ENCODE data around the gene SORBS2. TPM values are rescaled to one million over a fixed set of nuclear protein-coding genes. Genes with fewer than 3 reads are reported as not detected.
"Not testable (repeated sequence)": the region's sequence is repeated elsewhere in the genome, so short reads cannot be mapped to it uniquely, and the experiment has no call there.

The SORBS2 gene, protein sequence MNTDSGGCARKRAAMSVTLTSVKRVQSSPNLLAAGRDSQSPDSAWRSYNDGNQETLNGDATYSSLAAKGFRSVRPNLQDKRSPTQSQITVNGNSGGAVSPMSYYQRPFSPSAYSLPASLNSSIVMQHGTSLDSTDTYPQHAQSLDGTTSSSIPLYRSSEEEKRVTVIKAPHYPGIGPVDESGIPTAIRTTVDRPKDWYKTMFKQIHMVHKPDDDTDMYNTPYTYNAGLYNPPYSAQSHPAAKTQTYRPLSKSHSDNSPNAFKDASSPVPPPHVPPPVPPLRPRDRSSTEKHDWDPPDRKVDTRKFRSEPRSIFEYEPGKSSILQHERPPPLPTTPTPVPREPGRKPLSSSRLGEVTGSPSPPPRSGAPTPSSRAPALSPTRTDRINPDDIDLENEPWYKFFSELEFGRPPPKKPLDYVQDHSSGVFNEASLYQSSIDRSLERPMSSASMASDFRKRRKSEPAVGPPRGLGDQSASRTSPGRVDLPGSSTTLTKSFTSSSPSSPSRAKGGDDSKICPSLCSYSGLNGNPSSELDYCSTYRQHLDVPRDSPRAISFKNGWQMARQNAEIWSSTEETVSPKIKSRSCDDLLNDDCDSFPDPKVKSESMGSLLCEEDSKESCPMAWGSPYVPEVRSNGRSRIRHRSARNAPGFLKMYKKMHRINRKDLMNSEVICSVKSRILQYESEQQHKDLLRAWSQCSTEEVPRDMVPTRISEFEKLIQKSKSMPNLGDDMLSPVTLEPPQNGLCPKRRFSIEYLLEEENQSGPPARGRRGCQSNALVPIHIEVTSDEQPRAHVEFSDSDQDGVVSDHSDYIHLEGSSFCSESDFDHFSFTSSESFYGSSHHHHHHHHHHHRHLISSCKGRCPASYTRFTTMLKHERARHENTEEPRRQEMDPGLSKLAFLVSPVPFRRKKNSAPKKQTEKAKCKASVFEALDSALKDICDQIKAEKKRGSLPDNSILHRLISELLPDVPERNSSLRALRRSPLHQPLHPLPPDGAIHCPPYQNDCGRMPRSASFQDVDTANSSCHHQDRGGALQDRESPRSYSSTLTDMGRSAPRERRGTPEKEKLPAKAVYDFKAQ (N-terminal part only)
- 1,779 TPM for total RNA-seq
- long read RNA-seq, full-length matches to known transcripts, result 644 of 1,742 reads
- long read RNA-seq, partial matches to known transcripts, result 417 of 1,742 reads
- long read RNA-seq, other reads (novel, unspliced or antisense), result 681 of 1,742 reads

DNA sequence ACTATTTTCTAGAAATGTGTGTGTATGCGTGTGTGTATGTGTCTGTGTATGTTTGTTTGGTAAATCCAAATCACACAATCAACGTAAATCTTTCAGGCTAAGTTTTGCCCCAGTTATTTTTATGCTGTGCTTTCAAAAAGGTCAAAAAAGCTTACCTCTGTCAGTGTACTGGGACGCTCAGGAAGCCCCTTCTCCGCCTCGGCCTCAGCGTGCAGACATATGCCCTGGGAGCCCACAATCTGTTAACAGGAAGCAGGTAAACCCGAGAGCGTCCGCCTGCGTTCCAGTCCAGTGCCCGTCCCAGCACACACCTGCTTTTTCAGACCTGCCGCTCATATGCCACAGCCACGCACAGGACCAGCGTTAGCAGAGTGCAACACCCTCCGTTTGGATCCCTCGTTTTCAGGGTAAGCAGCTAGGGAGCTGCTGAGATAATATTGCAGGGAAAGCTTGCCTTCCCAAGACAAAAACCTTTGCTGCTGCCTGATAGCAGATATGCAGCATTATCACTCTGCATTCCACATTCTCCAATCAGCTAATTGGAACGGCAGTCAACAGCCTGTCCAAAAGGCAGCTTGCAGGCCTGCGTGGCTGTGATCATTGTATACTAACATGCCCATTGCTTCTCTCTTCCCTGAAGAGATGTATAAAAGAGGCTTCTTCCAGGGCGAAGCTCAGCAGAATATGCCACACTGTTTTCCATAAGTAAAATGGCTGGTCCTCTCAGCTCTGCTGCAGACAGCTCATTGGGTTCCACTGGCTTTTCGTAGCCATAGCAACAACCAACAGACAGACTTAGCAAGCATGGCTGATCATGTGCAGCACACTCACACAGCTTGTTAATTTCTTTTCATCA lies at the start of gene SORBS2:
TSS of gene SORBS2 (minus strand) at position 686 of the 856 bp plus-strand sequence. CDS start 121,623 bp downstream, outside the sequence.
- intact Hi-C loops (cut with DNase I), result no loop called here
- DNase-seq (ENCODE audit: low spot score), result no peak

DNA sequence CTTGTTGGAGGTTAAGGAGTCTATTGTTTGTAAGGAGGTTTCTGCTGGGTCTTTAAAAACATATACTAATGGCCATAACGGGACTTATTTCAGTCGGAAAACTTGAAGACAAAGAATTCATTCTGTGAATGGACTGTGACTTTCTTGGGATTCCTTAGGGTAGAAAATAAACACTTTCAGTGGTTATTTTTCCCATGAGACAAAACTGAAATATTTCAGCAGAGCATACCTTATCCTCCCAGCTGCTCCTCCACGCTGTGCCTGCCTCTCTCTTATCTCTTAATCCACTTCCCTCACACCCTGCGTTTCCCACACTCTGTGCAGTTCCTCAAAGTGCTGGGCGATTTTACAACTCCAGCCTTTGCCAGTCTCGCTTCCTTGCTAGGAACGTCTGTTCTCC lies 47.1 kb upstream of the SORBS2 start:
- DNase-seq (ENCODE audit: low spot score), result no peak
- intact Hi-C loops (cut with DNase I), result no loop called here

DNA sequence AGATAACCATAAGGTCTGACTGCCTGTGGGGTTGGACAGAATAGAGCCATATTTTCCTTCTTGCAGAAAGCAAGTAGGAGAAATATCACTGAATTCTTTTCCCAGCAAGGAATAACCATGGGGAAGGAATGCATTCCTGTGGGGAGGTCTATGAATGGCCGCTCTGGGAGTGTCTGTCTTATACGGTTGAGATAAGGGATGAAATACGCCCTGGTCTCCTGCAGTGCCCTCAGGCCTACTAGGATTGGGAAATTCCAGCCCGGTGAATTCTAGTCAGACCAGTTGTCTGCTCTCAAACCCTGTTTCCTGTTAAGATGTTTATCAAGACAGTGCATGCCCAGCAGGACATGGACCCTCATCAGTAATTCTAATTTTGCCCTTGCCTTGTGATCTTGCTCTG lies 45.6 kb upstream of the SORBS2 start:
- intact Hi-C loops (cut with DNase I); DNase-seq (ENCODE audit: low spot score): not testable (repeated sequence)

DNA sequence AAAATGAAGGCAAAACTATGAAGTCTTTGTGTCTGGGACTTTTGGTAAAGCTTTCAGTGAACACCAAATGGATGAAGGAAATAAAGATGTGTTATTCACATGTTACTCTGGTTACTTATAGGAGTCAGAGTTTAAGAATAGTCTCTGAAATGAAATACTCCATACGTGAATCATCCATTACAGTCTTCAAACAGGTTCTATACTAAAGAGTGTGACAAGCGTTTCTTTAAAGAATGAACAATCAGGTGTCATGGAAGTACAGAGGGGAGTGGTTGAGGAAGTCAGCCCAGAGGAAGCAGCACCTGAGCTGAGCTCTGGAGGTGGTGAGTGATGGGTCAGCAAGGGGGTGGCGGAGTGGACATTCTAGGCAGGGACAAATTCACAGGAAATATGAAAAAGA lies 41.8 kb upstream of the SORBS2 start:
- intact Hi-C loops (cut with DNase I), result no loop called here
- DNase-seq (ENCODE audit: low spot score), result no peak

DNA sequence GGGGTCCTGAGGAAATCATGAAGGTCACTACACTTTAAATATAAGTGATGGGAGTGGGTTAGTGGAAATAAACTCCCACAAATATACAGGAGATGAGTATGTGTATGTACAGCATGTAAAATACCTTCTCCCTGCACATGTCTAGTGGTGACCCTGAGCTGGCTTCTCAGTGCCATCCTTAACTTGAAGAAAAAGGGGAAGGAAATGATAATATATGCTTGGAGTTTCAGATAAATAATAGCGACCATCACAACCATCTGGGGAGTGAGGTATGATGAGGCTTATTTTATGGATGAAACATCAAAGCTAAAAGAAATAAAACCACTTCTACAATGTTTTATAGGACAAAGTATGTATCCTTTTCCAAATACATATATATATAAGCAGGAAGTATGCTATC lies 41.0 kb upstream of the SORBS2 start:
- intact Hi-C loops (cut with DNase I), result no loop called here
- DNase-seq (ENCODE audit: low spot score), result no peak

DNA sequence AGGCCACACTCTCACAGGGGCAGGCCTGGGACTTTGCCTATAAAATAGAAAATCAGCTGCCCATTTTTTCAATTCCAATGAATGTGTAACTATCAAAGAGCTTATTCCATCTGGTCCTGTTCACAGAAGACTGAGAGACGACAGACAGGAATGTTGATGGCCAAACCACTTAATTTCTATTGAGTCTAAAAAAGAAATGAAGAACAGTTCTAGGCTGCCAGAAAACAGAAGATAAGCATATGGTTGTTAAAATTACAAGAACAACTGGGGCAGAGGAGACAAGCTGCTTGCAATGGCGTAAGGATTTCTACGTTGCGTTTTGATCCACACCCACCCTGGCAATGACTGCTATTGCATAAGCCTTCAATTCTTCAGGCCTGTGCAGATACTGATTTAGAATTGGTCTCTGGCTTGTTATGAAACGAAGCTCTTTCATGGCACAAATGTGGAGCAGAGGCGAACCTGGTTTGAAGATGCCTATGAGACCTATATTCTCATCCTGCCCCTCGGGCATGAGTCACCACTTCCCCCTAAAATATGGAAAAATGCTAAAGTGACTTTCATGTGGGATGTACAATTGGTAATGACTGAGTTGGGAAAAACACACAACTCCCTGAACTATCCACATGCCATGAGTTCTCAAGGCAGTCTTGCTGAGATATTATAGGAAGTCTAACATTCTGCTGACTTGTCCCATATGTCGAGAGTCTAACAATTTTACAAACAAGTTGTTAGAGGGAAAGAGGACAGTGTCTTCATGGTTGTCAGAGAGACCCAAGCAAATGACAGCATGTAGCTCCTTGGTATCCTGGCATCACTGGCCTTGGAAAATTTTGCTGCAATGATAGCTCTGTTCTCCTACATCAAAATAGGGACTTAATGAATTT lies 37.9 kb upstream of the SORBS2 start:
- DNase-seq (ENCODE audit: low spot score), result no peak
- intact Hi-C loops (cut with DNase I), result no loop called here

DNA sequence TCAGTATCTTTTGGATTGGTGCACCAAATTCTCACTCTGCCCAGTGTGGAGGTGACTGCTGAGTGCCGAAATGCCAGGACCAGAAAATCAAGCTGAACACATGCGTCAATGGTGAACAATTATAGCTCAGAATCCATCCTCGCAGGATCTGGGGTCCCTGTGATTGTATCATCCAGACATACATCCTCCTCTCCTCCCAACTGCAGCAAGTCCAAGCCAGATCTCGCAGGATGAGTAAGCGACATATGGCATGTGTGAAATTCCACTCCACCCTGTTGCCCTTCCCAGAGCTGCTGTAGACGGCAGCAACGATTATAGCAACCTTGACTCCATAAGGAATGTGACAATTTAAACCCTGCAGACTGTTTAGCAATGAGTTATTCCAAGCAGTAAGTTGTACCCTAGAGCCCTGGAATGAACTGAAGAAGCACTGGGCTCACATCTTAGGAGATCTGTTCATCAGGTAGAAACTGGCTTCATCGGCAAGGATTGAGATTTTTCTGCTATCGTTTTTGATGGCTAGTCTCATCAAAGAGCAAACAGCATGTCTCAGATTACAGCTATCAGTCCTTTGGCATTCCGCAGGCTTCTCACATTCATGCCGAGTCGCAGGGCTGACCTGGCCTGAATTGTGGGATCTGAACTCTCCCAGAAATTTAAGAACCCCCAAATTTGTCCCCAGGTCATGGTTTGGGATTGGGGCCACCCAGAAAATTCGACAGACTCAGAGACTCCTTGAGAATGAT lies 35.5 kb upstream of the SORBS2 start:
- no peak for DNase-seq (ENCODE audit: low spot score)
- intact Hi-C loops (cut with DNase I), result loop anchor here (1.0 kb wide), 1 partner anchor 16 kb away; no protein-coding TSS in a partner anchor

DNA sequence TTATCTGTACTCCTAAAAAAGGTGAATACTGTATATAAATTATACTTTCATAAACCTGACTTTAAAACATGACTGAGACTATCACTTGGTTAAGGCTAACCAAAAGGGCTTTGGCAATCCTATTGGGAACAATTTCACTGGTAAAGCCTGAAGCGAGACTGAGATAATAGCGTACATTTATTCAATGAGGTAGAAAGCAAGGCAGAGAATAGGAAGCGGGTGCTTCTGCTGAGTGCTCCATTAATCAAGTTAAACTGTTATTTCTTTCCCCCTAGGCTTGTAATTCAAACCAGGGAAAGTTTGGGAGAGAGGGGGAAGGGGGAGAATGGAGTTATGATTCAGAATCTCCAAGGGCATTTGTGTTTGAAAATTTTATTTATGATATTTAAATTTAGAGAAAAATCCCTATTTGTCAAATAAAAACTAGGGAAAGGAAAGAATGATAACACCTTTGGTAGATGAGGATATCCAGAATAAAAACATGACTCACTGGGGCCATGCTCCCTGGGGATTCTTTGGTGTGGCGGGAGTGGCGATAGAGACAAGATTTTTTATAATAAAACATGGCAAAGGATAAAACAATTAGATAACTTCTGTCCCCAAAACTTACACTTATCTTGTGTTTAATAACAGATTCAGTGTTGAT lies 34.6 kb upstream of the SORBS2 start:
- DNase-seq (ENCODE audit: low spot score), result no peak
- intact Hi-C loops (cut with DNase I), result no loop called here

DNA sequence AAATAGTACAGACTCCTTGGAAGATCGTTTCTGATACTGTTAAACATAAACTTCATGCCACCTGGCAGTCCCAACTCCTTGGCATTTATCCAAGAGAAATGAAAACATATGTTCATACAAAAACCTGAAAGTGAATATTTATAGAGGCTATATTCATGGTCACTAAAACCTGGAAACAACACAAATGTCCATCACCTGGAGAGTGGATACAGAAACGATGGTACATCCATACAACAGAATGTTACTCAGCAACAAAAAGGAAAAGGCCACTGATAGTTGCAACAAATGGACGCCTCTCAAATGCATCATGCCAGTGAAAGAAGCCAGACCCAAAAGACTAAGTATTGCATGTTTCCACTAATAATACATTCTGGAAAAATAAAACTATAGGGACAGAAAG lies 34.0 kb upstream of the SORBS2 start:
- intact Hi-C loops (cut with DNase I), result no loop called here
- DNase-seq (ENCODE audit: low spot score), result no peak

DNA sequence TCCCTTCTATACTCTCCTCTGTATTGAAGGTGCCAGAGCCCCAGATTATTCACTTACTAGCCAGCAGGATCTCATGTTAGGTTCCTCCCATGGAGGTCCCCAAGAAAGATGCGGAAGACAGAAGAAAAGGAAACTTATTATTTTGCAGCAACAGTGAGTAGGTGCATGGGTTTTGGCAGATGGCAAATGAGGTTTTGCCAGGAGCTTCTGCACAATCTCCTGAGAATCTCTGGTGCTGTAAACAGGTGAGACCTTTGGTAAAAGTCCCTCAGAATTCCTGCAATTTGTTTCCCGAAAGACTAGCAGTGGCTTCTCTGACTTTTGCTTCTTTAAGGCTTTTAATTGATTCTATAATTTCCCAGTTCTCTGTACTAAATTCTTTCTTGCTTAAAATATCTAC lies 29.5 kb upstream of the SORBS2 start:
- DNase-seq (ENCODE audit: low spot score), result no peak
- intact Hi-C loops (cut with DNase I), result no loop called here

DNA sequence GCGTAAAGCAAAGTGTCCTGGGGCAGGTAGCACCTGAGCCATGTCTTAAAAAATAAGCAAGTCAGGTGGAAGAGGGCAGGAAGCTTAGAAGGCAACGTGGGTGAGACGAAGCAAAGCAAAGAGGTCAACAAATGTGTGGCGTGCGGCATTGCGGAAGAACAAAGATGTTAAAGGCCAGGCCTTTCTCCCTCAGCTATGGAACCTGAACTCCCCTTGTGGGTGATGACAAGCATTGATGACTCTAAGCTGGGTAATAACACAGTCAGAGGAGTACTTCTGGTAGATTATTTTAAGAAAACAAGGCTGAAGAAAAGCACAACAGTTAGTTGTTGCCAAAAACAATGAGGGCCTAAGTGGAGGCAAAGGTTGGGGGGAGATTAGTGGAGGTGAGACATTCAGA lies 29.0 kb upstream of the SORBS2 start:
- no peak for DNase-seq (ENCODE audit: low spot score)
- intact Hi-C loops (cut with DNase I), result no loop called here

DNA sequence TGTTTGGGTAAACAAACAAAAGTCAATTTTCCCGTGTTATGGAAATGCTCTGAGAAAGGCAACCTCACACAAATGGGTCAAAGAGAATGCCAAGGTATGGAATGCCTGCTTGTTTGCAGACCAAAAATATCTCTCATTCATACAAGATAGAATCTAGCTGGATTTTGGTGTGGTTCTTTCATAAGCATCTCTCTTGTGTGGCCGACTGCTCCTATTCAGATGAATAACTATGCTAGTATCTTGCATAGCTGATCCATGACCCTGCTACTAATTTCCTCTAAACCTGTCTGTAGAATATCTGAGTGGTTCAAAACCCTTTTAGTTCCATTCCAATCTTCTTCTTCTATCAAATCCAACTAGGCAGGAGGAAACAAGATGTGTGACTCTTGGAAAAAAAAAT lies 28.2 kb upstream of the SORBS2 start:
- intact Hi-C loops (cut with DNase I), result no loop called here
- DNase-seq (ENCODE audit: low spot score), result no peak

DNA sequence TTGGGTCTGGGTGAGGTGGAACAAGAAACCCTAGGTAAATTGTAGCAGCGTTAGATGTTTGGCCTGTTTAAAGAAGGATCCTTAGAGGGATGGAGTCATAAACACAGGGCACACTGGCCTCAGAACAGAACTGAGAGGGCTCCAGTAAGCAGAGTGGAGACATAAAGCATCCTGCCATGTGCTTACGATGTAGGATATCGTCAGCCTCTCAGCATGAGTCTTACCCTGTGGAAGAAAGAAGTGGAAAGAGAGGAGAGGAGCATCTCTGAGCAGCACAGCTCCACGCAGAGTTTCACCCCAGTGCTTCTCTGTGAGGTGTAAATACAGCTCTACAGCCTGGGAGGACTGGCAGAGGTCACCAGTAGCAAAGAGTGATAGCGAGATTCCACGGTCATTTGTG lies 27.8 kb upstream of the SORBS2 start:
- DNase-seq (ENCODE audit: low spot score), result no peak
- intact Hi-C loops (cut with DNase I), result loop anchor here (2.0 kb wide), 1 partner anchor 33 kb away; no protein-coding TSS in a partner anchor

DNA sequence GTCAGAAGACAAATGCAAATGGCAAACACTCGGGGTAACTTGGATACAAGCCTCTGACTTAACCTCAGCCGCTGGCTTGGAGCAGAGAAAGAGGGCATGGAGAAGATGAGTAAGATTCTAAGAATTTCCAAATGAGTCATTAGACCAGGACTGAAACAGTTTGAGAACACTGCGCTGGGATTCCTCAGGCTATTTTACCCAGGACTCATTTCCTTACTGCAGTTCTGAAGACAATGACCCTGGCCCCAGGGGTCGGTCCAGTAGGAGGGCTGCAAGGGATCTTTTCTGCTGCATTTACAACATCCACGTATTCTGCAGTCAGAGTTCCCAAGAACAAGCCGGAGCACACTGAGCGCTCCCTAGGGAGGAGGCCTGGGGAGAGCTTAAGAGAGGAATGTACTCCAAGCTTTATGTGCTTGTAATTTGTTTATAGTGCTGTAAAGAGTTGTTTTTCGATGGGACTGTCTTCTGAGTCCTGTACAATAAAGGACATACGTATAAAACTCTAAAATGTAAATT lies 27.3 kb upstream of the SORBS2 start:
- intact Hi-C loops (cut with DNase I), result loop anchor here (2.0 kb wide), 1 partner anchor 32 kb away; no protein-coding TSS in a partner anchor
- DNase-seq (ENCODE audit: low spot score), result no peak

DNA sequence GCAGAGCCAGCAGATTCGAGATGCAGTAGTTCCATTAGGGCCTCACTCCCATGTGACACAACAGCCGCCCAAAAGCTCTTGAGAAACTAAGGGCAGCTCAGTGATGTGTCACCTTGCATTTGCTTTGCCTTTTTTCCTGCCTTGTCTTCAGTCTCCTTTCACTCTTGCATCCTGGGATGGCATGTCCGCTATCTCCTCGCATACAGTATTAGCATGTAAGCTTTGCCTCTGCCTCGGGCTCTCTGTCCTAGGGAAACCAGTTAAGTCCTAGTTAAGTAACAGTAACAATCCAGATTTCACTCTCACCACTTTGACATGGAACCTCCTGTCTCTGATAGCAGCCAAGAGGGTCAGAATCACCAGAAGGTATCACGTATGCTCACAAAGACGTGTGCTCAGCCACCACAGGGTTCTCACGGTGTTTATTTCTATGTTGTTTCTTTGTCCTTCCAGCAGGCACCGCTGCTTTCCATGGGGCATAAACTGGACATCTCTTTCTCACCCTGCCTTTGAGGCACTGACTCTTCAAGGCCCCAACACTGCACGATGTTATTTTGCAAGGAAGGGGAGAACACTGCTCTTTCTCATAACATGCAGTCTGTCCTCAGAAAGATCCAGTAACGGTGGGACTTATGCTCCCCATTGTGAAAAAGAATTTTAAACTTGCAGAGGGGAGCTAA lies 26.7 kb upstream of the SORBS2 start:
- DNase-seq (ENCODE audit: low spot score), result no peak
- intact Hi-C loops (cut with DNase I), result loop anchor here (2.0 kb wide), 1 partner anchor 32 kb away; no protein-coding TSS in a partner anchor

DNA sequence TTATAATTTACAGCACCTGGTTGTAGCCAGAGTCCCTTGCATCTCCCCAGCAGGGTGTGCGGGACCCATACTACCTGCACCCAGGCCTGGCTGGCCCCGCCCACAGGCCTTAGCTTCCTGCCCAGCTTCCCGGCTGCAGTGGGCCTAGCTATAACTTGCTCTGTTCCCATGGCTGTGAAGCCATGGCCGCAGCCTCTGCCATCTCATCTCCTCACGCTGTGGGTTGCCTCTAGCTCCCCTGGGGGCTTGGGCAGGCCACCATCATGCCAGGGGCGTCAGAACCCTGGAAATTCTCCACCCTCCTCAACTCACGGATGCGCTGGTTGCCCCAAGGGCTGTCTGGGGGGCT lies 26.1 kb upstream of the SORBS2 start:
- DNase-seq (ENCODE audit: low spot score), result no peak
- intact Hi-C loops (cut with DNase I), result loop anchor here (2.0 kb wide), 1 partner anchor 31 kb away; no protein-coding TSS in a partner anchor
